Measurements from ENCODE around the gene KNDC1.

The KNDC1 gene

GRCh38 chr10:133206356-133207040 is 46.5 kb downstream of the KNDC1 start:
- Mint-ChIP-seq H3K4me1 (no peaks in the 10 kb centered on the region), H3K9me3 (no peaks in the 10 kb centered on the region), H3K27me3 (peaks cover 11% of the 10 kb centered on the region), H3K36me3 (no peaks in the 10 kb centered on the region), H3K4me3 (no peak overlapping the region), H3K27ac (no peak overlapping the region)
- no peak for ATAC-seq

DNA sequence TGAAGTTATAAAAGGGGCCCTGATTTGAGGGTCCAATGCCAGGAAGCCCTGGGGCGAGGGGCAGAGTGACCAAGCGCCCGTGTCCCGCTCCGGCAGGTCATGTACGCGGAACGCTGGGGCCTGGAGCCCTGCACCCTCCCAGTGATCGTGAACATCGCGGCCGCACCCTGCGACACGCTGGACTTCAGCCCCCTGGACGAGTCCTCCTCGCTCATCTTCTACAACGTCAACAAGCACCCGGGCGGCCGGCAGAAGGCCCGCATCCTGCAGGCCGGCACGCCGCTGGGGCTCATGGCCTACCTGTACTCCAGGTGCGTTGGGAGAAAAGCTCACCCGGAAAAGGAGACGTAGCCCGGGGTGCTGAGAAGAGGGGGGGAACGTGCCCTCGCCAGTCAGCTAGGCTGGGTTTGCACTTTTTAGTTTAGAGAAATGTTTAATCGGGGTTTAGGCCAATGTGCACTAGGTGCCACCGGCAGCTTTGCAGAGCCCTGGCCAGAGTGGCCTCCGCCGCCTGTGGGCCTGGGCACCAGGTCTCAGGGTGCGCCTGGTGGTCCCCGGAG is 47.1 kb downstream of the KNDC1 start:
- Mint-ChIP-seq H3K4me3 (no peak overlapping the region), H3K27ac (no peak overlapping the region), H3K9me3 (no peaks in the 10 kb centered on the region)

DNA sequence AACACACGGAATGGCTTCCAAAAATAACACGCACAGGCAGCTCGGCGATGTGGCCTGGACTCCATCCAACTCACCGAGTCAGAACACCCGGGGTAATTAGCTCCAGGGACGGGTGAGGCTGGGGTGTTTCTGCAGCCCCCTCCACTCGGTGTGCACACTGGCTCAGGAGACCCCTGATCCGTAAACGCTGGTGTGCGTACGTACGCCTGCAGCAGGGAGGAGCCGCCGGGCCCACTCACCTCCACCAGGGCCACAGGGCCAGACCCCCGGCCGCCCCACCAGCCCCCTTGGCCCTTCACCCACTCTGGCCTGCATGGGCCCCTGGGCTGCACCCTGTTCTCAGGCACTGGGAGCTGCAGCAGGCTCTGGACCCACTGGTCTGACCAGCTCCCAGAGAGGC is 47.6 kb downstream of the KNDC1 start:
- Mint-ChIP-seq H3K4me3 (no peak overlapping the region), H3K9me3 (no peaks in the 10 kb centered on the region)
- ATAC-seq = no peak

More for the DNA sequence above, 47.1 kb downstream of the KNDC1 start:
- no peaks in the 10 kb centered on the region for H3K4me1 Mint-ChIP-seq
- peaks cover 17% of the 10 kb centered on the region for H3K27me3 Mint-ChIP-seq
- no peaks in the 10 kb centered on the region for H3K36me3 Mint-ChIP-seq
- no peak for ATAC-seq

GRCh38 chr10:133208466-133208865 is 48.4 kb downstream of the KNDC1 start:
- no peaks in the 10 kb centered on the region for H3K36me3 Mint-ChIP-seq
- peaks cover 29% of the 10 kb centered on the region for H3K27me3 Mint-ChIP-seq
- no peak for ATAC-seq
- H3K9me3 Mint-ChIP-seq = no peaks in the 10 kb centered on the region
- H3K27ac Mint-ChIP-seq = no peak overlapping the region
- no peaks in the 10 kb centered on the region for H3K4me1 Mint-ChIP-seq
- H3K4me3 Mint-ChIP-seq = no peak overlapping the region

More for the DNA sequence above, 47.6 kb downstream of the KNDC1 start:
- Mint-ChIP-seq H3K4me1 (no peaks in the 10 kb centered on the region), H3K27ac (no peak overlapping the region), H3K27me3 (peaks cover 21% of the 10 kb centered on the region), H3K36me3 (no peaks in the 10 kb centered on the region)

GRCh38 chr10:133209117-133209516 is 49.1 kb downstream of the KNDC1 start:
- Mint-ChIP-seq H3K9me3 (no peaks in the 10 kb centered on the region), H3K4me3 (no peak overlapping the region), H3K36me3 (no peaks in the 10 kb centered on the region), H3K4me1 (no peaks in the 10 kb centered on the region), H3K27me3 (peaks cover 31% of the 10 kb centered on the region), H3K27ac (no peak overlapping the region)
- ATAC-seq = no peak

- Mint-ChIP-seq H3K27me3 (peaks cover 36% of the 10 kb centered on the region), H3K27ac (no peak overlapping the region), H3K4me1 (no peaks in the 10 kb centered on the region), H3K36me3 (no peaks in the 10 kb centered on the region), H3K9me3 (no peaks in the 10 kb centered on the region), H3K4me3 (no peak overlapping the region)
- no peak for ATAC-seq
Observed at GRCh38 chr10:133209641-133210040, 49.6 kb downstream of the KNDC1 start.

- Mint-ChIP-seq H3K36me3 (no peaks in the 10 kb centered on the region), H3K27ac (no peak overlapping the region), H3K4me1 (no peaks in the 10 kb centered on the region), H3K4me3 (no peak overlapping the region), H3K9me3 (no peaks in the 10 kb centered on the region), H3K27me3 (peaks cover 44% of the 10 kb centered on the region)
- no peak for ATAC-seq
Observed at GRCh38 chr10:133210398-133211140, 50.5 kb downstream of the KNDC1 start.

GRCh38 chr10:133211141-133211830 is 51.3 kb downstream of the KNDC1 start:
- Mint-ChIP-seq H3K27ac (no peak overlapping the region), H3K4me1 (no peaks in the 10 kb centered on the region), H3K4me3 (no peak overlapping the region)

GRCh38 chr10:133211959-133212852 is 52.2 kb downstream of the KNDC1 start:
- peaks cover 57% of the 10 kb centered on the region for H3K27me3 Mint-ChIP-seq
- H3K27ac Mint-ChIP-seq = no peak overlapping the region
- no peaks in the 10 kb centered on the region for H3K36me3 Mint-ChIP-seq
- H3K4me3 Mint-ChIP-seq = no peak overlapping the region
- H3K4me1 Mint-ChIP-seq = no peaks in the 10 kb centered on the region
- no peak for ATAC-seq
- H3K9me3 Mint-ChIP-seq = no peaks in the 10 kb centered on the region

More at GRCh38 chr10:133211141-133211830, 51.3 kb downstream of the KNDC1 start:
- ATAC-seq = no peak
- peaks cover 52% of the 10 kb centered on the region for H3K27me3 Mint-ChIP-seq
- H3K36me3 Mint-ChIP-seq = no peaks in the 10 kb centered on the region
- no peaks in the 10 kb centered on the region for H3K9me3 Mint-ChIP-seq

- Mint-ChIP-seq H3K4me1 (no peaks in the 10 kb centered on the region), H3K27ac (no peak overlapping the region), H3K4me3 (no peak overlapping the region), H3K27me3 (peaks cover 57% of the 10 kb centered on the region), H3K9me3 (no peaks in the 10 kb centered on the region), H3K36me3 (no peaks in the 10 kb centered on the region)
- ATAC-seq = no peak
Observed at GRCh38 chr10:133212853-133213494, 53.0 kb downstream of the KNDC1 start.

GRCh38 chr10:133213641-133214467 is 53.8 kb downstream of the KNDC1 start:
- H3K27ac Mint-ChIP-seq = no peak overlapping the region

GRCh38 chr10:133214468-133215410 is 54.7 kb downstream of the KNDC1 start:
- no peak overlapping the region for H3K27ac Mint-ChIP-seq
- no peak overlapping the region for H3K4me3 Mint-ChIP-seq
- peak; percentile 10 for ATAC-seq
- H3K4me1 Mint-ChIP-seq = no peaks in the 10 kb centered on the region
- no peaks in the 10 kb centered on the region for H3K36me3 Mint-ChIP-seq
- peaks cover 72% of the 10 kb centered on the region for H3K27me3 Mint-ChIP-seq
- no peaks in the 10 kb centered on the region for H3K9me3 Mint-ChIP-seq

More at GRCh38 chr10:133213641-133214467, 53.8 kb downstream of the KNDC1 start:
- H3K4me1 Mint-ChIP-seq = no peaks in the 10 kb centered on the region
- peaks cover 63% of the 10 kb centered on the region for H3K27me3 Mint-ChIP-seq
- H3K4me3 Mint-ChIP-seq = no peak overlapping the region
- no peaks in the 10 kb centered on the region for H3K9me3 Mint-ChIP-seq
- no peaks in the 10 kb centered on the region for H3K36me3 Mint-ChIP-seq
- ATAC-seq = no peak

- no peak overlapping the region for H3K27ac Mint-ChIP-seq
Observed at GRCh38 chr10:133215586-133215985, 55.6 kb downstream of the KNDC1 start.

More at GRCh38 chr10:133215586-133215985, 55.6 kb downstream of the KNDC1 start:
- H3K27me3 Mint-ChIP-seq = peaks cover 70% of the 10 kb centered on the region
- H3K4me3 Mint-ChIP-seq = no peak overlapping the region
- ATAC-seq = no peak
- H3K36me3 Mint-ChIP-seq = no peaks in the 10 kb centered on the region
- no peaks in the 10 kb centered on the region for H3K9me3 Mint-ChIP-seq
- no peaks in the 10 kb centered on the region for H3K4me1 Mint-ChIP-seq
